ENCODE results near the gene ANKRD40. TPM values are rescaled to one million over a fixed set of nuclear protein-coding genes. Genes with fewer than 3 reads are reported as not detected.
A peak's percentile ranks its signal among the peaks of the same experiment; 100 is the strongest.

ANKRD40 gene
- total RNA-seq, 4 donors from 2014 or later: 18.7 to 30.8 (median 24.2) TPM

GRCh38 chr17:50667259-50668024 lies 40.3 kb downstream of the ANKRD40 start:
- intact Hi-C loops (cut with DNase I; ENCODE audit: low total_unique reads) (no loop called here), in situ Hi-C loops (cut with MboI; ENCODE audit: low pct_ligation_motif_present in 1 of 4, low pct_unique_long_range_greater_than_20kb in 1 of 4, low sequenced_read_pairs in 3 of 4) (no loop called here)
- H3K36me3 ChIP-seq: no peaks in the 10 kb centered on the region
- DNase-seq: no peak
- H3K4me3 ChIP-seq: no peak overlapping the region
- peaks cover 0 to 3% (median under 1%) of the 10 kb centered on the region in 4 donors for H3K4me1 ChIP-seq
- no peaks in the 10 kb centered on the region for H3K9me3 ChIP-seq
- no peak overlapping the region for H3K27ac ChIP-seq
- 90 to 91% methylated on average over 2 to 14 of the region's 14 CpGs for WGBS, 2 donors (ENCODE audit: low coverage in 1 of 2)
- TF ChIP-seq POLR2A (IDR thresholded peaks at IDR 0.05) (no peak), POLR2AphosphoS5 (IDR thresholded peaks at IDR 0.05) (peak in 1 of 3 donors; percentile 8)
- H3K27me3 ChIP-seq: no peaks in the 10 kb centered on the region

GRCh38 chr17:50666316-50666715 lies 41.4 kb downstream of the ANKRD40 start:
- H3K36me3 ChIP-seq: no peaks in the 10 kb centered on the region

GRCh38 chr17:50665838-50666237 lies 41.9 kb downstream of the ANKRD40 start:
- DNase-seq: no peak
- no peak for TF ChIP-seq CTCF (IDR thresholded peaks at IDR 0.05)
- no peak for TF ChIP-seq EP300 (IDR thresholded peaks at IDR 0.05; ENCODE audit: low read depth)
- TF ChIP-seq POLR2AphosphoS5 (IDR thresholded peaks at IDR 0.05): no peak
- no peak for TF ChIP-seq POLR2A (IDR thresholded peaks at IDR 0.05)
- intact Hi-C loops (cut with DNase I; ENCODE audit: low total_unique reads): no loop called here

More at GRCh38 chr17:50666316-50666715, 41.4 kb downstream of the ANKRD40 start:
- Histone ChIP-seq H3K27ac (no peak overlapping the region), H3K9me3 (no peaks in the 10 kb centered on the region), H3K4me3 (no peak overlapping the region), H3K27me3 (no peaks in the 10 kb centered on the region), H3K4me1 (peaks cover 10 to 14% (median 11%) of the 10 kb centered on the region in 4 donors)
- 87 to 95% methylated on average over 4 to 8 of the region's 8 CpGs for WGBS, 2 donors (ENCODE audit: low coverage in 1 of 2)
- no peak for DNase-seq
- no peak for TF ChIP-seq CTCF (IDR thresholded peaks at IDR 0.05)
- TF ChIP-seq POLR2AphosphoS5 (IDR thresholded peaks at IDR 0.05): no peak
- no peak for TF ChIP-seq POLR2A (IDR thresholded peaks at IDR 0.05)
- no peak for TF ChIP-seq EP300 (IDR thresholded peaks at IDR 0.05; ENCODE audit: low read depth)
- intact Hi-C loops (cut with DNase I; ENCODE audit: low total_unique reads) (no loop called here), in situ Hi-C loops (cut with MboI; ENCODE audit: low pct_ligation_motif_present in 1 of 4, low pct_unique_long_range_greater_than_20kb in 1 of 4, low sequenced_read_pairs in 3 of 4) (no loop called here)

GRCh38 chr17:50664788-50665458 lies 42.8 kb downstream of the ANKRD40 start:
- TF ChIP-seq EP300 (IDR thresholded peaks at IDR 0.05; ENCODE audit: low read depth) (no peak), POLR2AphosphoS5 (IDR thresholded peaks at IDR 0.05) (no peak), CTCF (IDR thresholded peaks at IDR 0.05) (no peak), POLR2A (IDR thresholded peaks at IDR 0.05) (no peak)
- H3K4me1 ChIP-seq: peaks cover 24 to 28% (median 24%) of the 10 kb centered on the region in 4 donors
- no peak overlapping the region for H3K4me3 ChIP-seq
- H3K9me3 ChIP-seq: no peaks in the 10 kb centered on the region
- WGBS, 2 donors (ENCODE audit: low coverage in 1 of 2): 81 to 83% methylated on average over 8 to 12 of the region's 12 CpGs
- in situ Hi-C loops (cut with MboI; ENCODE audit: low pct_ligation_motif_present in 1 of 4, low pct_unique_long_range_greater_than_20kb in 1 of 4, low sequenced_read_pairs in 3 of 4) (no loop called here), intact Hi-C loops (cut with DNase I; ENCODE audit: low total_unique reads) (no loop called here)
- no peak for DNase-seq
- no peaks in the 10 kb centered on the region for H3K36me3 ChIP-seq
- no peaks in the 10 kb centered on the region for H3K27me3 ChIP-seq
- no peak overlapping the region for H3K27ac ChIP-seq

More at GRCh38 chr17:50665838-50666237, 41.9 kb downstream of the ANKRD40 start:
- no peaks in the 10 kb centered on the region for H3K9me3 ChIP-seq
- H3K36me3 ChIP-seq: no peaks in the 10 kb centered on the region
- no peaks in the 10 kb centered on the region for H3K27me3 ChIP-seq
- WGBS, 2 donors (ENCODE audit: low coverage in 1 of 2): 88 to 92% methylated on average over 2 to 5 of the region's 5 CpGs
- H3K4me3 ChIP-seq: no peak overlapping the region
- in situ Hi-C loops (cut with MboI; ENCODE audit: low pct_ligation_motif_present in 1 of 4, low pct_unique_long_range_greater_than_20kb in 1 of 4, low sequenced_read_pairs in 3 of 4): no loop called here
- no peak overlapping the region for H3K27ac ChIP-seq
- peaks cover 15 to 19% (median 15%) of the 10 kb centered on the region in 4 donors for H3K4me1 ChIP-seq

All from transverse colon (tissue), 4 donors.